NCI-H2107 (cell line): Measurements from ENCODE around the gene CALD1.

Experiments used
- DNase-seq: peaks from one replicate; lab custom pipeline; 2025; lab: John Stamatoyannopoulos, UW

Gene CALD1

GRCh38 chr7:135001390-135002165 lies 222.1 kb downstream of the CALD1 start:
- DNase-seq: no peak

- no peak for DNase-seq
These were observed 232.8 kb downstream of the CALD1 start for GRCh38 chr7:135012229-135012628.
